ENCODE measurements around the gene HTRA1.

- TF ChIP-seq SIN3A (IDR thresholded peaks at IDR 0.05; ENCODE audit: borderline replicate concordance, insufficient read depth, low read depth, low read length) (no peak), POLR2AphosphoS5 (IDR thresholded peaks at IDR 0.05; ENCODE audit: low read depth, low read length) (no peak), TCF7L2 (IDR thresholded peaks at IDR 0.05; ENCODE audit: low read depth, low read length) (no peak)
- TF ChIP-seq, protein P1, sequence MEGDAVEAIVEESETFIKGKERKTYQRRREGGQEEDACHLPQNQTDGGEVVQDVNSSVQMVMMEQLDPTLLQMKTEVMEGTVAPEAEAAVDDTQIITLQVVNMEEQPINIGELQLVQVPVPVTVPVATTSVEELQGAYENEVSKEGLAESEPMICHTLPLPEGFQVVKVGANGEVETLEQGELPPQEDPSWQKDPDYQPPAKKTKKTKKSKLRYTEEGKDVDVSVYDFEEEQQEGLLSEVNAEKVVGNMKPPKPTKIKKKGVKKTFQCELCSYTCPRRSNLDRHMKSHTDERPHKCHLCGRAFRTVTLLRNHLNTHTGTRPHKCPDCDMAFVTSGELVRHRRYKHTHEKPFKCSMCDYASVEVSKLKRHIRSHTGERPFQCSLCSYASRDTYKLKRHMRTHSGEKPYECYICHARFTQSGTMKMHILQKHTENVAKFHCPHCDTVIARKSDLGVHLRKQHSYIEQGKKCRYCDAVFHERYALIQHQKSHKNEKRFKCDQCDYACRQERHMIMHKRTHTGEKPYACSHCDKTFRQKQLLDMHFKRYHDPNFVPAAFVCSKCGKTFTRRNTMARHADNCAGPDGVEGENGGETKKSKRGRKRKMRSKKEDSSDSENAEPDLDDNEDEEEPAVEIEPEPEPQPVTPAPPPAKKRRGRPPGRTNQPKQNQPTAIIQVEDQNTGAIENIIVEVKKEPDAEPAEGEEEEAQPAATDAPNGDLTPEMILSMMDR (IDR thresholded peaks at IDR 0.05), result no peak
Measured at GRCh38 chr10:122478971-122479370, 17.6 kb downstream of the HTRA1 start.
